Measurements from ENCODE around the gene SEC14L2. TPM values are rescaled to one million over a fixed set of nuclear protein-coding genes. Genes with fewer than 3 reads are reported as not detected.

Gene SEC14L2
- total RNA-seq, 1 donor, result 16.6 TPM

DNA sequence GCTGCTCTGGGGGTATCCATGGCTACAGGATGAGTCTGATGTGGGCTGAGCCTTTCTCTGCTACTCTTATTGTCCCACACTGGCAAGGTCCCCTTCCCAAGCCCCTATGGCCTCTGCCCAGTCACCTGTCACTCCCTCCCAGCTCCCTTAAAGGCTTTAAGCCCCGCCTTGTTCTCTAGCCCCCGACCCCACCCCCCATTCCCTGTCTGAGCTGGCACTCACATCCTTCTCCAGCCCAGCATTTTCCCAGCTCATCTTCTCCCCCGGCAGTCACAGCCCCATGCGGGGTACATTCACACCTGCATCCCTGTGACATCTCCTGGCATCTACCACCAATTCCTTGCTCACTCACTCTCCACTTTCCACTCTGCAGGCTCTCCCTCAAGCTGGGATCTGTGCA is 33.1 kb downstream of the SEC14L2 start:
- Histone ChIP-seq H3K27ac (ENCODE audit: low read depth, low read length) (no peak overlapping the region), H3K27me3 (ENCODE audit: insufficient read depth, low read length) (no peaks in the 10 kb centered on the region), H3K4me3 (ENCODE audit: insufficient read depth, low read length) (no peak overlapping the region), H3K4me2 (ENCODE audit: insufficient read depth, low read length) (no peak overlapping the region), H3K9me3 (ENCODE audit: low read depth, low read length) (no peaks in the 10 kb centered on the region), H3K79me2 (ENCODE audit: insufficient read depth, low read length) (no peaks in the 10 kb centered on the region), H3K36me3 (ENCODE audit: insufficient read depth, low read length) (no peaks in the 10 kb centered on the region), H2AFZ (ENCODE audit: low read length) (no peak overlapping the region), H4K20me1 (ENCODE audit: insufficient read depth, low read length) (no peaks in the 10 kb centered on the region), H3K4me1 (ENCODE audit: insufficient read depth, low read length) (peaks cover 13% of the 10 kb centered on the region)
- no peak for DNase-seq (ENCODE audit: insufficient read length, low spot score, missing footprints)
- TF ChIP-seq, protein P1, sequence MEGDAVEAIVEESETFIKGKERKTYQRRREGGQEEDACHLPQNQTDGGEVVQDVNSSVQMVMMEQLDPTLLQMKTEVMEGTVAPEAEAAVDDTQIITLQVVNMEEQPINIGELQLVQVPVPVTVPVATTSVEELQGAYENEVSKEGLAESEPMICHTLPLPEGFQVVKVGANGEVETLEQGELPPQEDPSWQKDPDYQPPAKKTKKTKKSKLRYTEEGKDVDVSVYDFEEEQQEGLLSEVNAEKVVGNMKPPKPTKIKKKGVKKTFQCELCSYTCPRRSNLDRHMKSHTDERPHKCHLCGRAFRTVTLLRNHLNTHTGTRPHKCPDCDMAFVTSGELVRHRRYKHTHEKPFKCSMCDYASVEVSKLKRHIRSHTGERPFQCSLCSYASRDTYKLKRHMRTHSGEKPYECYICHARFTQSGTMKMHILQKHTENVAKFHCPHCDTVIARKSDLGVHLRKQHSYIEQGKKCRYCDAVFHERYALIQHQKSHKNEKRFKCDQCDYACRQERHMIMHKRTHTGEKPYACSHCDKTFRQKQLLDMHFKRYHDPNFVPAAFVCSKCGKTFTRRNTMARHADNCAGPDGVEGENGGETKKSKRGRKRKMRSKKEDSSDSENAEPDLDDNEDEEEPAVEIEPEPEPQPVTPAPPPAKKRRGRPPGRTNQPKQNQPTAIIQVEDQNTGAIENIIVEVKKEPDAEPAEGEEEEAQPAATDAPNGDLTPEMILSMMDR (IDR thresholded peaks at IDR 0.05; ENCODE audit: extremely low read depth, low read depth, low read length), result no peak

DNA sequence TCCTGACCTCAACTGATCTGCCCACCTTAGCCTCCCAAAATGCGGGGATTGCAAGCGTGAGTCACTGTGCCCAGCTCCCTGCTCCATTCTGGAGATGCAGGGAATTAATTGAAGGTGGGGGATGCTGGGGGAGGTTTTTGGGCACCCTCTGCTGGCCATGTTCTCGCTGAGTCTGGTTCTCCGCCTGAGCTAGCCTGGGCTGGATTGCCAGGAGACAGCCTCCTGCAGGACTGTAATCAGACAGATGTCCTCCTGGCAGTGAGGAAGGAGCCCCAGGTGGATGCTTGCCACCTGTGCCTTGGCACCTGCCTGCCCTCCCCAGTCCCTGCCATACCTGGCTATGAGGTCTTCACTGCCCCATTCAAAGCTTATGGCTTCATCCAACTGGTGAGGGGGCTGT is 34.1 kb downstream of the SEC14L2 start:
- no peak overlapping the region for H3K4me3 ChIP-seq (ENCODE audit: insufficient read depth, low read length)
- H3K4me1 ChIP-seq (ENCODE audit: insufficient read depth, low read length), result peaks cover 8% of the 10 kb centered on the region
- no peaks in the 10 kb centered on the region for H3K36me3 ChIP-seq (ENCODE audit: insufficient read depth, low read length)
- H3K4me2 ChIP-seq (ENCODE audit: insufficient read depth, low read length), result no peak overlapping the region
- H3K79me2 ChIP-seq (ENCODE audit: insufficient read depth, low read length), result no peaks in the 10 kb centered on the region
- no peaks in the 10 kb centered on the region for H3K9me3 ChIP-seq (ENCODE audit: low read depth, low read length)
- H3K27ac ChIP-seq (ENCODE audit: low read depth, low read length), result no peak overlapping the region
- H4K20me1 ChIP-seq (ENCODE audit: insufficient read depth, low read length), result no peaks in the 10 kb centered on the region
- no peak overlapping the region for H2AFZ ChIP-seq (ENCODE audit: low read length)
- H3K27me3 ChIP-seq (ENCODE audit: insufficient read depth, low read length), result no peaks in the 10 kb centered on the region
- TF ChIP-seq, protein P1 (IDR thresholded peaks at IDR 0.05; ENCODE audit: extremely low read depth, low read depth, low read length), result no peak
- no peak for DNase-seq (ENCODE audit: insufficient read length, low spot score, missing footprints)

DNA sequence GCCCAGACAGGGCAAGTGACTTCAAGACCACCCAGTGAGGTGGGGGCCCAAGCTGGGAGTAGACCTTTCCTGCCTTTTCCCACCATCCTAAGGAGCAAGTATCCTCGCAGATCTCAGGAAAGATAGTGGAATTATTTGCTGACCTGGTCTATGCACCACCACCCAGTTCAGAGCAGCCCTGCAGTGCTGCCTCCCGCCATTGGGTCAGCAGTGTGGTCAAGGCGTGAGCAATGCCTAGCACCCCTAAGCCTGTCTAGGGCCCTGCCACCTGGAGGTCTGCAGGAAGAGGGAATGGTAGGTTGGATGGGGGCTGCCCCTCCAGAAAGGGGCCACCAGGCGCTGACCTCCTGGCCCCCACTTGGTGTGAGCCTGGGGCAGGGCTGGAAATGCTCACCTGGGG is 35.3 kb downstream of the SEC14L2 start:
- H3K9me3 ChIP-seq (ENCODE audit: low read depth, low read length), result no peaks in the 10 kb centered on the region
- H3K4me3 ChIP-seq (ENCODE audit: insufficient read depth, low read length), result no peak overlapping the region
- DNase-seq (ENCODE audit: insufficient read length, low spot score, missing footprints), result no peak
- H4K20me1 ChIP-seq (ENCODE audit: insufficient read depth, low read length), result no peaks in the 10 kb centered on the region
- H2AFZ ChIP-seq (ENCODE audit: low read length), result no peak overlapping the region
- H3K27me3 ChIP-seq (ENCODE audit: insufficient read depth, low read length), result no peaks in the 10 kb centered on the region
- no peak overlapping the region for H3K27ac ChIP-seq (ENCODE audit: low read depth, low read length)
- H3K79me2 ChIP-seq (ENCODE audit: insufficient read depth, low read length), result no peaks in the 10 kb centered on the region
- no peaks in the 10 kb centered on the region for H3K36me3 ChIP-seq (ENCODE audit: insufficient read depth, low read length)
- TF ChIP-seq, protein P1 (IDR thresholded peaks at IDR 0.05; ENCODE audit: extremely low read depth, low read depth, low read length), result no peak
- no peak overlapping the region for H3K4me2 ChIP-seq (ENCODE audit: insufficient read depth, low read length)
- H3K4me1 ChIP-seq (ENCODE audit: insufficient read depth, low read length), result no peaks in the 10 kb centered on the region

DNA sequence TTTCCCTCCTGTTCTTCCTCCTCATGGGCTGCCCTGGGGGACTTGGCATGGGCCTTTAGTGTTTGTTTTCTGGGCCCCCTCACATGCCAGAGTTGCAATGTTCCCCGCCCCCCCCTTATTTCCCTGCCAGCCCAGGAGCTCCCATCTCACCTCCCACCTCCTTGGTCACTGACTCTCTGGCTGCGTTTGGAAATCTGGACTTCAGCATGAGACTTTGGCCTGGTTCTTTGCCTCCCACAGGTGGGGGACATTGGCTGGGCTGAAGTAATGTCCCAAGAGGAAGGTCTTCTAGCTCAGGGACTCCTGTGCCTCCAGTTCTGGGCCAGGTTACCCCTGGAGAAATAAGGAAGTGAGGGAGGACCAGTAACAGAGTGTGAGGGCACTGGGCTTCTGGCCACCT is 35.7 kb downstream of the SEC14L2 start:
- H3K36me3 ChIP-seq (ENCODE audit: insufficient read depth, low read length), result no peaks in the 10 kb centered on the region
- no peaks in the 10 kb centered on the region for H3K79me2 ChIP-seq (ENCODE audit: insufficient read depth, low read length)
- no peak overlapping the region for H2AFZ ChIP-seq (ENCODE audit: low read length)
- H3K9me3 ChIP-seq (ENCODE audit: low read depth, low read length), result no peaks in the 10 kb centered on the region
- TF ChIP-seq, protein P1 (IDR thresholded peaks at IDR 0.05; ENCODE audit: extremely low read depth, low read depth, low read length), result no peak
- DNase-seq (ENCODE audit: insufficient read length, low spot score, missing footprints), result no peak
- H3K4me3 ChIP-seq (ENCODE audit: insufficient read depth, low read length), result no peak overlapping the region
- H3K4me1 ChIP-seq (ENCODE audit: insufficient read depth, low read length), result no peaks in the 10 kb centered on the region
- H3K27me3 ChIP-seq (ENCODE audit: insufficient read depth, low read length), result no peaks in the 10 kb centered on the region
- no peak overlapping the region for H3K4me2 ChIP-seq (ENCODE audit: insufficient read depth, low read length)
- H3K27ac ChIP-seq (ENCODE audit: low read depth, low read length), result no peak overlapping the region
- H4K20me1 ChIP-seq (ENCODE audit: insufficient read depth, low read length), result no peaks in the 10 kb centered on the region
